H1 (cell line): ENCODE results near the gene SRPRB. TPM values are rescaled to one million over a fixed set of nuclear protein-coding genes. Genes with fewer than 3 reads are reported as not detected.
A peak's percentile ranks its signal among the peaks of the same experiment; 100 is the strongest.

Experiments
- CTCF ChIA-PET: fragments of 300-600 bp; sonication (Branson Sonifier 250); formaldehyde crosslinking; loops from one replicate; lab custom pipeline; 2021; ENCODE audit not compliant: partially characterized antibody; lab: Charles Lee
- POLR2A ChIA-PET: fragments of 300-600 bp; sonication (Branson Sonifier 250); formaldehyde crosslinking; loops from one replicate; lab custom pipeline; 2021; ENCODE audit warnings: inconsistent platforms; ENCODE audit not compliant: partially characterized antibody; lab: Charles Lee
- DNase-seq, 2 experiments: peaks; one replicate each; pipeline versions ENCODE4 v3.0.0 to v3.0.0-alpha.2; 2010 to 2022; ENCODE audit warnings: low spot score in 2 of 2, low read depth in 1 of 2, mixed read lengths in 1 of 2
- FAIRE-seq: peaks from 2 replicates; lab custom pipeline; 2011; peaks lifted over from hg19 to GRCh38; lab: Jason Lieb, UNC
- H2AFZ ChIP-seq: 2 replicates; pipeline ENCODE4 v1.8.1; 2012; ENCODE audit warnings: low read length, inconsistent platforms
- H2AK5ac ChIP-seq: 2 replicates; pipeline ENCODE4 v1.6.1; 2013; ENCODE audit warnings: low read depth, low read length
- H2BK120ac ChIP-seq: replicated peaks from 2 replicates; pipeline ENCODE3; 2013; ENCODE audit warnings: low read depth, low read length, inconsistent platforms
- H2BK12ac ChIP-seq: 2 replicates; pipeline ENCODE4 v1.6.1; 2013; ENCODE audit warnings: low read depth, low read length
- H2BK15ac ChIP-seq: 2 replicates; pipeline ENCODE4 v1.6.1; 2013; ENCODE audit warnings: low read length
- H2BK20ac ChIP-seq: 2 replicates; pipeline ENCODE4 v1.6.1; 2013; ENCODE audit warnings: low read length
- H2BK5ac ChIP-seq: 2 replicates; pipeline ENCODE4 v1.6.1; 2013; ENCODE audit warnings: low read depth, low read length
- H3K14ac ChIP-seq: 2 replicates; pipeline ENCODE4 v1.6.1; 2013; ENCODE audit warnings: inconsistent platforms; ENCODE audit not compliant: insufficient read length
- H3K18ac ChIP-seq: 2 replicates; pipeline ENCODE4 v1.6.1; 2013; ENCODE audit warnings: low read length; ENCODE audit errors: extremely low read depth
- H3K23ac ChIP-seq: 2 replicates; pipeline ENCODE4 v1.6.1; 2013; ENCODE audit warnings: inconsistent platforms; ENCODE audit not compliant: insufficient read length
- H3K23me2 ChIP-seq: 2 replicates; pipeline ENCODE4 v1.6.1; 2013; ENCODE audit warnings: low read depth, low read length
- H3K27ac ChIP-seq: 2 replicates; pipeline ENCODE4 v1.6.1; 2011; ENCODE audit warnings: low read depth, low read length, inconsistent platforms
- H3K27me3 ChIP-seq, 4 experiments: replicated peaks in 1 of 4; 1 replicate in 1 of 4; 2 replicates in 3 of 4; pipeline versions ENCODE4 v1.6.1 to v1.8.1; 2011 to 2013; ENCODE audit warnings: low read length in 3 of 4, mild to moderate bottlenecking in 3 of 4, inconsistent platforms in 2 of 4, mixed read lengths in 2 of 4, moderate library complexity in 1 of 4; ENCODE audit not compliant: control insufficient read depth in 3 of 4, insufficient read depth in 3 of 4; ENCODE audit errors: extremely low read depth in 1 of 4
- H3K36me3 ChIP-seq, 4 experiments: 2 replicates each; pipeline versions ENCODE4 v1.6.1 to v1.8.1; 2011 to 2013; ENCODE audit warnings: mild to moderate bottlenecking in 4 of 4, low read length in 3 of 4, moderate library complexity in 2 of 4, control low read depth in 1 of 4, inconsistent platforms in 1 of 4; ENCODE audit not compliant: insufficient read depth in 4 of 4, control insufficient read depth in 2 of 4
- H3K4ac ChIP-seq: replicated peaks from 2 replicates; pipeline ENCODE3; 2013; ENCODE audit warnings: low read length, low read depth, mixed read lengths, inconsistent platforms; ENCODE audit not compliant: insufficient read length
- H3K4me1 ChIP-seq, 4 experiments: replicated peaks in 1 of 4; 1 replicate in 1 of 4; 2 replicates in 3 of 4; pipeline versions ENCODE4 v1.6.1 to v1.8.1; 2011 to 2013; ENCODE audit warnings: low read length in 3 of 4, inconsistent platforms in 2 of 4, mixed read lengths in 1 of 4; ENCODE audit not compliant: insufficient read depth in 4 of 4, control insufficient read depth in 3 of 4
- H3K4me2 ChIP-seq, 2 experiments: 2 replicates each; pipeline versions ENCODE4 v1.6.1 to v1.8.1; 2011 to 2013; ENCODE audit warnings: low read depth in 2 of 2, low read length in 2 of 2, control low read depth in 1 of 2, inconsistent platforms in 1 of 2, mild to moderate bottlenecking in 1 of 2; ENCODE audit not compliant: insufficient read depth in 1 of 2
- H3K4me3 ChIP-seq, 4 experiments: fragments of 200-600, 300-600 bp in 1 of 4; sonication (generic), shearing (Covaris generic), sonication (Bioruptor Twin) in 1 of 4; 2 replicates each; pipeline versions ENCODE4 v1.5.1 to v1.8.1; 2011 to 2016; ENCODE audit warnings: low read length in 4 of 4, low read depth in 3 of 4, control low read depth in 2 of 4, inconsistent platforms in 2 of 4, mild to moderate bottlenecking in 2 of 4, mixed read lengths in 1 of 4, moderate library complexity in 1 of 4; ENCODE audit not compliant: insufficient read depth in 2 of 4; ENCODE audit errors: extremely low read depth in 1 of 4
- H3K56ac ChIP-seq: replicated peaks from 2 replicates; pipeline ENCODE3; 2013; ENCODE audit warnings: low read depth, mild to moderate bottlenecking, mixed read lengths, low read length, inconsistent platforms; ENCODE audit not compliant: insufficient read length
- H3K79me1 ChIP-seq: 2 replicates; pipeline ENCODE4 v1.6.1; 2013; ENCODE audit warnings: low read depth, low read length, control low read depth
- H3K79me2 ChIP-seq, 2 experiments: 2 replicates each; pipeline versions ENCODE4 v1.6.1 to v1.8.1; 2012 to 2013; ENCODE audit warnings: low read length in 2 of 2, mild to moderate bottlenecking in 2 of 2, inconsistent platforms in 1 of 2; ENCODE audit not compliant: insufficient read depth in 2 of 2, control insufficient read depth in 1 of 2
- H3K9ac ChIP-seq, 4 experiments: replicated peaks in 1 of 4; 1 replicate in 1 of 4; 2 replicates in 3 of 4; pipeline versions ENCODE4 v1.6.1 to v1.8.1; 2011 to 2013; ENCODE audit warnings: low read depth in 3 of 4, low read length in 3 of 4, control low read depth in 2 of 4, mild to moderate bottlenecking in 2 of 4, moderate library complexity in 2 of 4, inconsistent platforms in 1 of 4; ENCODE audit errors: extremely low read depth in 1 of 4
- H3K9me3 ChIP-seq, 2 experiments: 2 replicates each; pipeline versions ENCODE4 v1.6.1 to v1.8.1; 2012 to 2013; ENCODE audit warnings: mild to moderate bottlenecking in 2 of 2, moderate library complexity in 2 of 2, control low read depth in 1 of 2, inconsistent platforms in 1 of 2, low read depth in 1 of 2, low read length in 1 of 2, mixed read lengths in 1 of 2; ENCODE audit not compliant: insufficient read depth in 2 of 2
- H4K20me1 ChIP-seq, 2 experiments: replicated peaks in 1 of 2; 2 replicates each; pipeline versions ENCODE3 to v1.8.1; 2011 to 2013; ENCODE audit warnings: inconsistent platforms in 2 of 2, low read length in 2 of 2, mild to moderate bottlenecking in 1 of 2; ENCODE audit not compliant: insufficient read depth in 2 of 2, control insufficient read depth in 1 of 2
- H4K5ac ChIP-seq: 2 replicates; pipeline ENCODE4 v1.6.1; 2013; ENCODE audit warnings: low read length, low read depth, mixed read lengths, inconsistent platforms; ENCODE audit not compliant: insufficient read length
- H4K8ac ChIP-seq: 2 replicates; pipeline ENCODE4 v1.8.0; 2013; ENCODE audit warnings: mild to moderate bottlenecking, moderate library complexity, low read length, inconsistent platforms; ENCODE audit not compliant: insufficient read depth; ENCODE audit errors: extremely low read depth
- H4K91ac ChIP-seq: replicated peaks from 2 replicates; pipeline ENCODE3; 2013; ENCODE audit warnings: low read length, mixed read lengths, inconsistent platforms; ENCODE audit not compliant: insufficient read length
- CBX5 ChIP-seq: fragments of 300-800, 300-1000 bp; sonication (generic); IDR thresholded peaks from 2 replicates; pipeline ENCODE4 v1.7.1; 2016; ENCODE audit warnings: antibody characterized with exemption, low read length, low read depth
- CBX8 ChIP-seq: fragments of 300-800, 300-1000 bp; sonication (generic); IDR thresholded peaks from 2 replicates; pipeline ENCODE4 v1.7.1; 2016; ENCODE audit warnings: low read depth, low read length, borderline replicate concordance
- FOSL1 ChIP-seq: IDR thresholded peaks from 2 replicates; pipeline ENCODE4 v1.6.1; 2011; ENCODE audit warnings: mild to moderate bottlenecking, low read depth, low read length, moderate library complexity; ENCODE audit not compliant: insufficient read depth
- POLR2AphosphoS5 ChIP-seq: IDR thresholded peaks from 2 replicates; pipeline ENCODE4 v1.6.1; 2011; ENCODE audit warnings: low read depth, low read length
- RXRA ChIP-seq: IDR thresholded peaks from 2 replicates; pipeline ENCODE4 v1.6.1; 2011; ENCODE audit warnings: low read depth, mild to moderate bottlenecking, low read length, moderate library complexity; ENCODE audit not compliant: insufficient read depth
- TAF7 ChIP-seq: optimal IDR thresholded peaks from 2 replicates; pipeline ENCODE3; 2011; ENCODE audit warnings: low read depth, mild to moderate bottlenecking, inconsistent platforms, low read length, moderate library complexity, borderline replicate concordance
- TCF12 ChIP-seq: IDR thresholded peaks from 2 replicates; pipeline ENCODE4 v1.6.1; 2011; ENCODE audit warnings: low read depth, mild to moderate bottlenecking, low read length
- ZNF274 ChIP-seq: IDR thresholded peaks from 2 replicates; pipeline ENCODE4 v1.7.0; 2012; ENCODE audit warnings: low read length, borderline replicate concordance; ENCODE audit errors: extremely low read depth
- WGBS, 2 experiments: shearing (Covaris generic) in 1 of 2; methylation state at CpG; one replicate each; pipeline versions ENCODE4 v1.1.6 to v1.1.7; 2013 to 2015; ENCODE audit warnings: low lambda C conversion rate in 2 of 2, mixed read lengths in 2 of 2, inconsistent platforms in 1 of 2, low coverage in 1 of 2, missing lambda C conversion rate in 1 of 2; ENCODE audit not compliant: insufficient replicate concordance in 2 of 2, insufficient coverage in 1 of 2, insufficient read length in 1 of 2; ENCODE audit errors: extremely low coverage in 1 of 2, missing lambda C conversion rate in 1 of 2; 5-methylcytosine and 5-hydroxymethylcytosine counted together
- polyA plus RNA-seq, 7 experiments: library from polyadenylated mRNA; depleted of rRNA in 3 of 7; stranded (reverse) in 5 of 7; unstranded in 2 of 7; fragments of >200 nt in 5 of 7; fragments of 200-250 nt in 2 of 7; gene quantifications; 1 replicate in 5 of 7; 2 replicates in 1 of 7; 4 replicates in 1 of 7; pipeline versions ENCODE4 v1.2.1 to v1.2.3, GENCODE V29; 2011 to 2013; ENCODE audit warnings: missing spikeins in 2 of 7, mixed read lengths in 2 of 7
- total RNA-seq: library from RNA; stranded (reverse); fragmentation: NEBNext Ultra II Directional; extraction: Animal tissue kit (Norgen Biotek cat#: 25700); gene quantifications from 2 replicates; pipeline ENCODE4 v1.2.1, GENCODE V29; 2021

SRPRB gene
- total and polyA plus RNA-seq, 2 of the 8 experiments (the other 6 are each of a cell fraction or from before 2014, with no cell fraction given): 15.9 to 49.8 TPM

- Histone ChIP-seq H3K4me1 (peaks cover 0 to 6% (median 0%) of the 10 kb centered on the region in 4 experiments; a peak in 1 of 7 replicates), H3K79me1 (no peaks in the 10 kb centered on the region), H3K4me3 (no peak overlapping the region), H3K4me2 (0 out of 4 replicates have a peak overlapping the region, but pooled peaks of 1 of the 2 experiments have one; percentile 9), H3K9ac (no peak overlapping the region), H3K79me2 (0 out of 4 replicates have a peak, but pooled peaks cover 0 to 3% of the 10 kb centered on the region in 2 experiments), H2BK20ac (no peak overlapping the region), H4K8ac (no peak overlapping the region), H3K56ac (no peak overlapping the region), H4K5ac (no peak overlapping the region), H2BK12ac (no peak overlapping the region), H4K91ac (no peak overlapping the region), H4K20me1 (no peaks in the 10 kb centered on the region), H2AFZ (0 out of 2 replicates have a peak overlapping the region, but pooled peaks have one; percentile 2), H3K14ac (no peak overlapping the region), H2BK120ac (no peak overlapping the region), H3K18ac (no peak overlapping the region), H3K23me2 (no peaks in the 10 kb centered on the region), H2BK15ac (no peak overlapping the region), H2AK5ac (no peak overlapping the region), H2BK5ac (no peak overlapping the region), H3K9me3 (no peaks in the 10 kb centered on the region), H3K23ac (no peak overlapping the region), H3K36me3 (no peaks in the 10 kb centered on the region), H3K27ac (no peak overlapping the region), H3K27me3 (no peaks in the 10 kb centered on the region), H3K4ac (no peak overlapping the region)
- FAIRE-seq: peak; percentile 32
- 74% methylated on average over 8 of the region's 8 CpGs; no CpG with 5 or more reads in 1 of the 2 experiments for WGBS, 2 experiments
- POLR2A ChIA-PET: no interaction called here
- no peak for DNase-seq
- no peak for TF ChIP-seq POLR2AphosphoS5
- TF ChIP-seq CBX5: no peak
- no peak for TF ChIP-seq CBX8
- no peak for TF ChIP-seq RXRA
- TF ChIP-seq TAF7: no peak
- no peak for TF ChIP-seq TCF12
- no peak for TF ChIP-seq ZNF274
- no peak for TF ChIP-seq FOSL1
- CTCF ChIA-PET: interaction anchor here (1.1 kb wide), 1 partner anchor 133 kb away, joined by 3 read pairs; no protein-coding TSS in a partner anchor
Observed at GRCh38 chr3:133777807-133778568, 27.6 kb upstream of the SRPRB start.
